Loucy (cell line): Measurements from ENCODE around the gene NUP188.

ENCODE experiments used
- CTCF ChIP-seq: fragments of 200-600 bp; sonication (generic); conservative IDR thresholded peaks from 2 replicates; pipeline ENCODE4 v1.5.1; 2014; ENCODE audit warnings: mild to moderate bottlenecking, antibody characterized with exemption, low read length
- EZH2phosphoT487 ChIP-seq: fragments of 200-600 bp; IDR thresholded peaks from 2 replicates; pipeline ENCODE4 v1.6.1; 2018; ENCODE audit warnings: antibody characterized with exemption, mild to moderate bottlenecking, moderate library complexity, borderline replicate concordance

- TF ChIP-seq CTCF (no peak), EZH2phosphoT487 (no peak)
Observed at GRCh38 chr9:129023036-129023907, 75.8 kb downstream of the NUP188 start.
